ENCODE results near the gene KDM4B.

The KDM4B gene

GRCh38 chr19:5065663-5066093 is 96.8 kb downstream of the KDM4B start:
- in situ Hi-C loops (cut with HindIII; ENCODE audit: low sequenced_read_pairs): no loop called here

- in situ Hi-C loops (cut with HindIII; ENCODE audit: low sequenced_read_pairs): no loop called here
These were observed 97.9 kb downstream of the KDM4B start for GRCh38 chr19:5066768-5067167.

GRCh38 chr19:5067678-5068077 is 98.8 kb downstream of the KDM4B start:
- in situ Hi-C loops (cut with HindIII; ENCODE audit: low sequenced_read_pairs): no loop called here

GRCh38 chr19:5068233-5069072 is 99.5 kb downstream of the KDM4B start:
- in situ Hi-C loops (cut with HindIII; ENCODE audit: low sequenced_read_pairs): no loop called here

GRCh38 chr19:5070331-5070730 is 101.4 kb downstream of the KDM4B start:
- in situ Hi-C loops (cut with HindIII; ENCODE audit: low sequenced_read_pairs): no loop called here

- in situ Hi-C loops (cut with HindIII; ENCODE audit: low sequenced_read_pairs): no loop called here
These were observed 102.0 kb downstream of the KDM4B start for GRCh38 chr19:5070930-5071329.

- in situ Hi-C loops (cut with HindIII; ENCODE audit: low sequenced_read_pairs): no loop called here
These were observed 102.7 kb downstream of the KDM4B start for GRCh38 chr19:5071579-5071978.

GRCh38 chr19:5072115-5072514 is 103.2 kb downstream of the KDM4B start:
- in situ Hi-C loops (cut with HindIII; ENCODE audit: low sequenced_read_pairs): no loop called here

GRCh38 chr19:5073153-5073844 is 104.4 kb downstream of the KDM4B start:
- in situ Hi-C loops (cut with HindIII; ENCODE audit: low sequenced_read_pairs): no loop called here

GRCh38 chr19:5074407-5074806 is 105.5 kb downstream of the KDM4B start:
- in situ Hi-C loops (cut with HindIII; ENCODE audit: low sequenced_read_pairs): no loop called here

- in situ Hi-C loops (cut with HindIII; ENCODE audit: low sequenced_read_pairs): no loop called here
These were observed 106.0 kb downstream of the KDM4B start for GRCh38 chr19:5074830-5075394.

- in situ Hi-C loops (cut with HindIII; ENCODE audit: low sequenced_read_pairs): no loop called here
These were observed 106.7 kb downstream of the KDM4B start for GRCh38 chr19:5075597-5075996.

GRCh38 chr19:5076440-5077208 is 107.7 kb downstream of the KDM4B start:
- in situ Hi-C loops (cut with HindIII; ENCODE audit: low sequenced_read_pairs): no loop called here

GRCh38 chr19:5077209-5077515 is 108.2 kb downstream of the KDM4B start:
- in situ Hi-C loops (cut with HindIII; ENCODE audit: low sequenced_read_pairs): no loop called here

- in situ Hi-C loops (cut with HindIII; ENCODE audit: low sequenced_read_pairs): no loop called here
These were observed 109.3 kb downstream of the KDM4B start for GRCh38 chr19:5078182-5078581.

- in situ Hi-C loops (cut with HindIII; ENCODE audit: low sequenced_read_pairs): no loop called here
These were observed 109.8 kb downstream of the KDM4B start for GRCh38 chr19:5078666-5079065.

GRCh38 chr19:5079071-5079774 is 110.3 kb downstream of the KDM4B start:
- in situ Hi-C loops (cut with HindIII; ENCODE audit: low sequenced_read_pairs): no loop called here

GRCh38 chr19:5080030-5080654 is 111.2 kb downstream of the KDM4B start:
- in situ Hi-C loops (cut with HindIII; ENCODE audit: low sequenced_read_pairs): no loop called here

- in situ Hi-C loops (cut with HindIII; ENCODE audit: low sequenced_read_pairs): no loop called here
These were observed 111.9 kb downstream of the KDM4B start for GRCh38 chr19:5080809-5081208.

- in situ Hi-C loops (cut with HindIII; ENCODE audit: low sequenced_read_pairs): no loop called here
These were observed 112.7 kb downstream of the KDM4B start for GRCh38 chr19:5081443-5082161.
